GM18868 (cell line): ENCODE data around the gene OR2F2.
A peak's percentile ranks its signal among the peaks of the same experiment; 100 is the strongest.

ENCODE experiments used
- ATAC-seq: cut with Tn5 transposase; IDR thresholded peaks from one replicate; pipeline ENCODE4 v1.9.1; 2021; ENCODE audit warnings: mild to moderate bottlenecking, moderate library complexity; ENCODE audit not compliant: unreplicated experiment

OR2F2 gene

DNA sequence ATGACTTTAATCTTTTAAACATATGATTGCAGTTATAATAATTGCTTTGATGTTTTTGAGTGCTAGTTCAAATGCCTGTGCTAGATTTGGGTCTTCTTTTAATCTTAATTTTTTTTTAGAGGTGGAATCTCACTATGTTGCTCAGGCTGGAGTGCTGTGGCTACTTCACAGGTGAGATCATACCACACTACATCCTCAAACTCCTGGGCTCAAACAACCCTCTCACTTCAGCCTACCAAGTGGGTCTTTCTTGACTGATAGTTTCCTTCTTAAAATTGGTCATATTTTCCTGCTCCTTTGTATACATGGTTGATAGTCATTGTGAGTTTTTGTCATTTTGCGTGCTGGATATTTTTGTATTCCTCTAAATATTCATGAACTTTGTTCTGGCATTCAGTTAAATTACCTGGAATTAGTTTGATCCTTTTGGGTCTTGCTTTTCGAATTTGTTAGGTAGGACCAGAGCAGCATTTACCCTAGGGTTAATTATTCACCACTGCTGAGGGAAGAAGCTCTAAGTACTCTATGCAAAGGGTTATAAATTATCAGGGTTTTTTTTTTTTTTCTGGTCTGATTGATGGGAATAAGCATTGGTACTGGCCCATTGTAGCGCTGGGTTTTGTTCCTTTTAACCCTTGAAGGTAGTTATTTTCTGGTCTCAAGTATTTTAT is 21.0 kb upstream of the OR2F2 start:
- ATAC-seq: no peak

DNA sequence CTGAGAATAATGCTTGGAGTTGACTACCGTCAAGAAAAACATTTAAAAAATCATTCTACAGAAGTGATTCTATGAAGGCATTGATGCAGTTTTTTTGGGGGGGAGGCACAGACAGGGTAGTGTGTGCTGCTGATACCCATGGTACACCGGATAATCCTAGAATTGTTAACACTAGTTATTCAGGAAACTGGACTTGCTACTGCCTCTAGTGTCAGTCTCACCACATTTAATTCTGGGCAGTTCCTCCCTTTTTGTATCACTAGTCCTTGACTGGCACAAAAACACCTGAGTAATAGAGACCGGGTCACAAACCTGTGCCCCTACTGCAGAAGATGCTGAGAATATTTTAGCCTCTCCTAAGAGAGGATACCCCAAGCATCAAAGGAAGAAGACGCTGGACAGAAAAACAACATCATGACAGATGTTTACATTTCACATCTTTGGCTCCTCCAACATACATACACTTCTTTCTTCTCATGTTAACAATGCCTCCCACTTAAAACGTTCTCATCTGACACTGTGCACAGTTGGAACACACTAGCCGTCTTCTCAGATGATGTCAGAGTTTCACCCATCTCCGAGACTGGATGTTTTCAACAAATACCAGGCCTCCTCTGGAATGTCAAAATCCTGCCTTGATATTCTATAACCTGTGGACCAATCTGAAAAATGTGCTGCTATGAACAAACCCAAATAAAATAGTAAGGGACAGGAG is 19.9 kb upstream of the OR2F2 start:
- no peak for ATAC-seq

GRCh38 chr7:143924851-143925250 is 10.2 kb upstream of the OR2F2 start:
- ATAC-seq: no peak

GRCh38 chr7:143929224-143929920 is 5.7 kb upstream of the OR2F2 start:
- peak; percentile 72 for ATAC-seq

GRCh38 chr7:143931739-143932138 is 3.3 kb upstream of the OR2F2 start:
- no peak for ATAC-seq

GRCh38 chr7:143936087-143937009 is 1.3 kb downstream of the OR2F2 start:
- no peak for ATAC-seq

DNA sequence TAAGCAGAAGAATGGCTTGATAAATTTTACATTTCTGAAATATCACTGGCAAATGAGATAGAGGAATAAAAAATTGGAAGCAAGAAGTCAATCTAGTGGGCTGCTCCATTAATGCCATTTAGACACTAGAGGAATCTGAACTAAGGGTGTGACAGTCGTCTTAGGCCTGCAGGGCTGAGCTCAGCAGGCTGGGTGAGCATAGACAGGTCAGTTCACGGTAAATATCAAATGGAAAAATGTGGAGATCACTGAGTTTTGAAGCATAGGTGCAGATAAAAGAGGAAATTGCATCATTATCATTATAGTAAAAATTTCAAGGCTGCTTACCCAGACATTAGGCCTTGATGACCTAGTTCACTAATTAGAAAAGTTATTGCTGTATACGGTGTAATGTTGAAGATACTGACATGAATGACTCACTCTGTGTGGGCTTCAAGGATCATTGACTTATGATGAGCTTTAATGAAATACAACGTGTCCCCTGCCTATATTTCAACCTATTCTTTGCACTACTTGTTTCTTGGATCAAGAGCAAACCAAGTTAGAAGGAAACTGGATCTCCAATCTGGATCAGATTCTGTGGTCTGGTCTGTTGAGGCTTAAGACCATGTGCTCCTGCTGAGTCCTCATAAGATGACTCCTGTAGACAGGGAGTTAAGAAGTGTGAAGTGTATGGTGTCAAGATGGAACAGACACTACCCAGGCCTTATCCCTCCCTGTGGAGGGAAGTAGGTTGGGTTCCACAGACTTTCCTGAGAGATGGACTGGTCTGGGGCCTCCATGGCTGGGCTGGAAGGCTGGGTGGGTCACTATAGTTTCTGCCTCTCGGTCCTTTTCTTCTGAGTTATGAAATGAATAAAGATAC is 3.6 kb downstream of the OR2F2 start:
- ATAC-seq: no peak

GRCh38 chr7:143945423-143945822 is 10.4 kb downstream of the OR2F2 start:
- ATAC-seq: no peak

DNA sequence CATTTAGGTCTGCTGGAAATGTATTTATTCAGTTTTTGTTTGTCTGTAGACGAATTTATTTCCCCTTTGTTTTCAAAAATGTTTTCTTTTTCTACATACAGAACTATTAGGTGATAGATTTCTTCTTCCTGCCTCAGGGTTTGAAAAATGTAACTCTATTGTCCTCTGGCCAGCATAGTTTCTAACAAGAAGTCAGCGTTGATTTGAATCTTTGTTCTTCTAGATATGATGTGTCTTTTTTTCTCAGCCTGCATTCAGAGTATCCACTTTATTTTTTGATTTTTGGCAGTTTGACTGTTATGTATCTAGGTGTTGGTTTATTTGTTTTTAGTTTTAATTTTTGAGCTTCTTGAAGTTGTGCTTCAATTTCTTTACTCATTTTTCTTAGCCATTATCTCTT is 12.1 kb downstream of the OR2F2 start:
- no peak for ATAC-seq

DNA sequence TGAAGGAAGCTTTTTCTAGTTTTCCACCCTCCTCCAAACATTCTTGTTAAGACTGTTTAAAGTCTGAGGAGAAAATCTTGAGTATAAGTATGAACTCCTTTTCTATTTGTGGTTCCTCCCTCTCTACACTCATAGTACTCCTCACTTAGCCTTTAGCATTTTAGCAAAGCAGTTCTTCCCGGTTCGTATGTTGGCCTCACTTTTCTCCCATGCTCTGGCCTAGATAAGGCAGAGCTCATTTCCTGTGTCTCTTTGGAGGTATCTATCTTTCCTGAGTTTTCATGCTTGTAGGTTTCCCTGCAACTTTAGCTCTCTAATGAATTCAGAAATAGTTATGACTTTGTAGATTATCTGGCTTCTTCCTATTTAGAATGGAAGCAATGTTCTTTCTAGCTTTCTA is 13.7 kb downstream of the OR2F2 start:
- ATAC-seq: no peak

- no peak for ATAC-seq
These were observed 18.4 kb downstream of the OR2F2 start for GRCh38 chr7:143953421-143953820.

DNA sequence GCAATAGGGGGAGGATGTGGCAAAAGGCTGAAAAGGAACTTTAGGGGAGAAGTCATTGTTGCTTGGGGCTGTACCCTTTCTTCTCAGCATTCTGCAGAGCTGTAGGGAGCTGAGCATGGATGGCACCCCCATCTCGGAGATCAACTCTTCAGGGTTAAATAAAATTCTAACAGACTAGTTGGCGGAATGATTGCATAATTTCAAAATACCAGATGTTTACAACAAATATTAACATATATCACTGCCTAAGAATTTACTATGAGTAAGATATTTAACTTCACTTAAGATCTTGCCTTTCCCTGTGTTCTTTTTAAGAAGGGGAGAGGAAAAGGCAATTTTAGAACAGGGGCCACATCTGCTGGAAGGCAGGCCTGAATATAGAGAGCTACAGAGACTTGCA is 19.1 kb downstream of the OR2F2 start:
- ATAC-seq: no peak

GRCh38 chr7:143954544-143954943 is 19.5 kb downstream of the OR2F2 start, which contains the start of gene OR2F1:
Gene OR2F1 (plus strand): TSS chr7:143954844. CDS start chr7:143959971, 5,127 bp downstream.
- ATAC-seq: no peak

DNA sequence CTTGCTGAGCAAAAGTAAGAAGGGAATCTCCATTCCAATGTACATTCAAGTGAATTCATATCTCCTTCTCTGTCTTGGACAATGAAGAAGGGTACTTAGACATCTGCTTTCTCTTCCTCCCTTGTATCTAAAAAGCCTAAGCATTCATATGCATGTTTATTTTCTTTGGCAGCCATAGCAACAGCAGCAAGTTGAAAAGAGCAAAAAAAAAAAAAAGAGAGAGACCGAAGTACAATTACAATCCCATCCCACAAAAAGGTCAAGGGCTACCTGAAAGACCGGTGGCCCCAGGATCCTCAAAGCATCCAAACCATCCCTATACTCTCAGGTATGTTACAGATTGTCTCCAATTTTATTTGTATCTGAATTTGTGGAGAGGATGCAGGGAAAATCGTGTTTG is 23.7 kb downstream of the OR2F2 start:
- ATAC-seq: no peak

GRCh38 chr7:143960813-143961610 is 26.0 kb downstream of the OR2F2 start:
- no peak for ATAC-seq

DNA sequence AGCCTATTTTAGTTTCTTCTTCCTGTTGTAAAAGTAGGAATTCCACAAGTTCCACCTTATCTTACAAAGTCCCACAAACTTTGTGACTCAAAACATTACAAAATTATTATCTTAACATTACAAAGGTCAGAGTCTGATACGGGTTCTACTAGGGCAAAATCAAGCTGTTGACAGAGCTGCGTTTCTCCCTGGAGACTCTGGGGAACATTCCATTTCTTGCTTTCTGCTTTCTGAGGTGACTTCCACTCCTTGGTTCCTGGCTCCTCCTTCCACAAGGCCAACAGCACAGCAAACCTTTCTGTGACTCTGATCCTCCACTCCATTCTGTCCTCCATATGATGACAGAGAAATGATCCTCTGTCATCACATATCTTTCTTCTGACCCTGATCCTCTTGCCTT is 30.2 kb downstream of the OR2F2 start:
- no peak for ATAC-seq

DNA sequence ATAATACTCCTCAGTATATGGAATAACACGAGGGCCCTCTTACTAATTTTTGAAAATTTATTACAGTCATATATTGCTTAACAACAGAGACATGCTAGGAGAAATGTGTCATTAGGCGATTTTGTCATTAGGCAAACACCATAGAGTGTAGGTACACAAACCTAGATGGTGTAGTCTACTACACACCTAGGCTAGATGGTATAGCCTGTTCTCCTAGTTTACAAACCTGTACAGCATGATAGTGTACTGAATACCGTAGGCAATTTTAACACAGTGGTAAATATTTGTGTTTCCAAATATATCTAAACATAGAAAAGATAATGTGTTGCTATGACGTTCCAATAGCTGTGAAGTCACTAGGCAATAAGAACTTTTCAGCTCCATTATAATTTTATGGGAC is 32.4 kb downstream of the OR2F2 start:
- no peak for ATAC-seq

- ATAC-seq: no peak
These were observed 38.9 kb downstream of the OR2F2 start for GRCh38 chr7:143973870-143974416.

GRCh38 chr7:143974459-143974858 is 39.4 kb downstream of the OR2F2 start:
- no peak for ATAC-seq
